ENCODE data around the gene GLYATL3. TPM values are rescaled to one million over a fixed set of nuclear protein-coding genes. Genes with fewer than 3 reads are reported as not detected.

Gene GLYATL3
- total RNA-seq, 1 donor from 2014 or later: 0.26 TPM

GRCh38 chr6:49526598-49526997, 26.9 kb downstream of the GLYATL3 start:
- DNase-seq (ENCODE audit: low read depth) (no peak), FAIRE-seq (no peak)
- no peak for TF ChIP-seq CTCF (IDR thresholded peaks at IDR 0.05; ENCODE audit: insufficient read depth, low read length, severe bottlenecking)
- no peak overlapping the region for H3K4me3 ChIP-seq (ENCODE audit: low read depth, low read length)
- no peaks in the 10 kb centered on the region for H3K27me3 ChIP-seq (ENCODE audit: control insufficient read depth, insufficient read depth, low read length)
- H3K36me3 ChIP-seq (ENCODE audit: control insufficient read depth, insufficient read depth, low read length): no peaks in the 10 kb centered on the region

GRCh38 chr6:49527320-49527719, 27.6 kb downstream of the GLYATL3 start:
- Histone ChIP-seq H3K4me3 (ENCODE audit: low read depth, low read length) (no peak overlapping the region), H3K27me3 (ENCODE audit: control insufficient read depth, insufficient read depth, low read length) (no peaks in the 10 kb centered on the region), H3K36me3 (ENCODE audit: control insufficient read depth, insufficient read depth, low read length) (no peaks in the 10 kb centered on the region)
- no peak for TF ChIP-seq CTCF (IDR thresholded peaks at IDR 0.05; ENCODE audit: insufficient read depth, low read length, severe bottlenecking)
- FAIRE-seq: no peak
- DNase-seq (ENCODE audit: low read depth): no peak

GRCh38 chr6:49528571-49528970, 28.8 kb downstream of the GLYATL3 start:
- Histone ChIP-seq H3K36me3 (ENCODE audit: control insufficient read depth, insufficient read depth, low read length) (no peaks in the 10 kb centered on the region), H3K27me3 (ENCODE audit: control insufficient read depth, insufficient read depth, low read length) (no peaks in the 10 kb centered on the region), H3K4me3 (ENCODE audit: low read depth, low read length) (no peak overlapping the region)
- TF ChIP-seq CTCF (IDR thresholded peaks at IDR 0.05; ENCODE audit: insufficient read depth, low read length, severe bottlenecking): no peak
- FAIRE-seq (no peak), DNase-seq (ENCODE audit: low read depth) (peak; percentile 80)

GRCh38 chr6:49530141-49530776, 30.5 kb downstream of the GLYATL3 start:
- no peaks in the 10 kb centered on the region for H3K27me3 ChIP-seq (ENCODE audit: control insufficient read depth, insufficient read depth, low read length)
- DNase-seq (ENCODE audit: low read depth) (peak; percentile 49), FAIRE-seq (no peak)
- no peak for TF ChIP-seq CTCF (IDR thresholded peaks at IDR 0.05; ENCODE audit: insufficient read depth, low read length, severe bottlenecking)
- no peaks in the 10 kb centered on the region for H3K36me3 ChIP-seq (ENCODE audit: control insufficient read depth, insufficient read depth, low read length)
- no peak overlapping the region for H3K4me3 ChIP-seq (ENCODE audit: low read depth, low read length)

- Histone ChIP-seq H3K27me3 (ENCODE audit: control insufficient read depth, insufficient read depth, low read length) (no peaks in the 10 kb centered on the region), H3K36me3 (ENCODE audit: control insufficient read depth, insufficient read depth, low read length) (no peaks in the 10 kb centered on the region), H3K4me3 (ENCODE audit: low read depth, low read length) (no peak overlapping the region)
- DNase-seq (ENCODE audit: low read depth) (peak; percentile 87), FAIRE-seq (no peak)
- TF ChIP-seq CTCF (IDR thresholded peaks at IDR 0.05; ENCODE audit: insufficient read depth, low read length, severe bottlenecking): peak; percentile 53
Observed at GRCh38 chr6:49531774-49532569, 32.2 kb downstream of the GLYATL3 start.

Data from bronchial epithelial cell (primary cell).